OCI-LY7 (cell line): ENCODE data around the gene TEKT2. TPM values are rescaled to one million over a fixed set of nuclear protein-coding genes. Genes with fewer than 3 reads are reported as not detected.
A peak's percentile ranks its signal among the peaks of the same experiment; 100 is the strongest.

Experiments used
- BruUV-seq: library from RNA; stranded (reverse); fragments of 400-500 nt; replicated peaks from 2 replicates; lab custom pipeline; 2021; lab: Mats Ljungman, UMichigan
- CTCF ChIA-PET: fragments of 300-600 bp; sonication (Branson Sonifier 250); formaldehyde crosslinking; loops from one replicate; lab custom pipeline; 2022; ENCODE audit warnings: antibody characterized with exemption; ENCODE audit not compliant: unreplicated experiment; lab: Charles Lee
- POLR2A ChIA-PET: fragments of 300-600 bp; sonication (Branson Sonifier 250); formaldehyde crosslinking; loops from one replicate; lab custom pipeline; 2022; ENCODE audit warnings: antibody characterized with exemption; lab: Charles Lee
- DNase-seq: peaks from one replicate; pipeline ENCODE4 v3.0.0-alpha.2; 2015; ENCODE audit warnings: low spot score
- H2AFZ ChIP-seq: fragments of 200-600 bp; sonication (generic), shearing (Covaris generic); 2 replicates; pipeline ENCODE4 v1.6.1; 2014; ENCODE audit warnings: mild to moderate bottlenecking, antibody characterized with exemption, low read length, moderate library complexity
- H3K27ac ChIP-seq: fragments of 200-600 bp; sonication (generic); 2 replicates; pipeline ENCODE4 v1.5.1; 2014; ENCODE audit warnings: mixed run types, low read depth, mild to moderate bottlenecking, moderate library complexity, low read length, inconsistent platforms; ENCODE audit not compliant: poor library complexity, severe bottlenecking
- H3K36me3 ChIP-seq: fragments of 200-600 bp; sonication (generic); 2 replicates; pipeline ENCODE4 v1.6.1; 2014; ENCODE audit warnings: mild to moderate bottlenecking, antibody characterized with exemption, low read length, moderate library complexity, mixed read lengths; ENCODE audit not compliant: insufficient read depth
- H3K4me1 ChIP-seq: fragments of 200-600 bp; sonication (generic); 2 replicates; pipeline ENCODE4 v1.5.1; 2014; ENCODE audit warnings: mild to moderate bottlenecking, low read length; ENCODE audit not compliant: insufficient read depth, poor library complexity, severe bottlenecking
- H3K4me2 ChIP-seq: fragments of 200-600 bp; sonication (generic); 2 replicates; pipeline ENCODE4 v1.6.1; 2014; ENCODE audit warnings: mild to moderate bottlenecking, low read length
- H3K4me3 ChIP-seq: fragments of 200-600 bp; sonication (generic); 2 replicates; pipeline ENCODE4 v1.5.1; 2014; ENCODE audit warnings: mild to moderate bottlenecking, low read depth, low read length; ENCODE audit not compliant: poor library complexity, severe bottlenecking
- H3K79me2 ChIP-seq: fragments of 200-600 bp; sonication (generic); 2 replicates; pipeline ENCODE4 v1.6.1; 2016; ENCODE audit warnings: low read depth, mild to moderate bottlenecking, low read length, moderate library complexity, mixed read lengths; ENCODE audit not compliant: insufficient read depth
- H3K9me2 ChIP-seq: fragments of 200-600 bp; sonication (generic); 2 replicates; pipeline ENCODE4 v1.6.1; 2016; ENCODE audit warnings: mild to moderate bottlenecking, low read length, mixed read lengths; ENCODE audit not compliant: insufficient read depth
- H3K9me3 ChIP-seq: fragments of 200-600 bp; sonication (generic); 2 replicates; pipeline ENCODE4 v1.6.1; 2014; ENCODE audit warnings: mild to moderate bottlenecking, mixed run types, low read length, mixed read lengths
- H4K20me1 ChIP-seq: fragments of 200-600 bp; sonication (generic); 2 replicates; pipeline ENCODE4 v1.6.1; 2014; ENCODE audit warnings: mild to moderate bottlenecking, antibody characterized with exemption, low read length, moderate library complexity, mixed read lengths; ENCODE audit not compliant: insufficient read depth
- EZH2phosphoT487 ChIP-seq: fragments of 200-600 bp; sonication (generic); IDR thresholded peaks from 2 replicates; pipeline ENCODE4 v1.6.1; 2018; ENCODE audit warnings: low read depth, borderline replicate concordance, mild to moderate bottlenecking, mixed run types, antibody characterized with exemption, low read length, moderate library complexity, mixed read lengths
- intact Hi-C: fragments of 100-400 bp; cut with micrococcal nuclease; formaldehyde crosslinking; loops from one replicate; pipeline ENCODE4 v1.10.0; 2022; ENCODE audit not compliant: unreplicated experiment
- total RNA-seq, 2 experiments: library from RNA; depleted of rRNA in 1 of 2; stranded (reverse); fragments of >200 nt in 1 of 2; shearing (Covaris generic) in 1 of 2; gene quantifications; 2 replicates each; pipeline ENCODE4 v1.2.3, GENCODE V29; 2014 to 2022
- TF ChIP-seq, protein P1 (sequence below): fragments of 200-600 bp; sonication (generic); conservative IDR thresholded peaks from 2 replicates; pipeline ENCODE4 v1.5.1; 2014; ENCODE audit warnings: mild to moderate bottlenecking, antibody characterized with exemption, low read length, moderate library complexity, mixed read lengths

The TEKT2 gene
- total RNA-seq, 2 experiments from 2014 or later, result not detected

DNA sequence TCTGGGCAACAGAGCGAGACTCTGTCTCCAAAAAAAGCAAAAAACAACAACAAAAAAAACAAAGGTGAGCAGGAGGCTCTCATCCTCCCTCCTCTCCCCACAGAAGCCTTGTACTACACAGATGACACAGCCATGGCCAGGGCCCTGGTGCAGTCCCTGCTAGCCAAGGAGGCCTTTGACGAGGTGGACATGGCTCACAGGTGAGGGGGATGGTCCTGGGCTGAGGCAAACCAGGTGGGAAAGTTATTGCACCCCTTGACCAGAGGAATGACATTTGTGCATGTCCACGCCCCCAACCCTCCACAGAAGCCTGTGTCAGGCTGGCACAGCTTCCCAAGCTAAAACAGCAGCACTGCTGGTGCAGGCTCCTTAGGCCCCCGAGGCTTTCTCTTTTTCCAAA is 7.2 kb downstream of the TEKT2 start:
- H3K4me2 ChIP-seq, result peak overlapping the region; percentile 11; the same call in 1 of the 2 replicates
- ChIA-PET POLR2A (interaction anchor here (0.6 kb wide), 1 partner anchor 114 kb away, joined by 3 read pairs; no protein-coding TSS in a partner anchor), CTCF (no interaction called here)
- peaks cover 6% of the 10 kb centered on the region; the same call in 1 of the 2 replicates for H4K20me1 ChIP-seq
- peaks cover 52% of the 10 kb centered on the region for H3K36me3 ChIP-seq
- H3K9me3 ChIP-seq, result no peaks in the 10 kb centered on the region
- H2AFZ ChIP-seq, result no peak overlapping the region
- intact Hi-C loops, result no loop called here
- H3K9me2 ChIP-seq, result no peaks in the 10 kb centered on the region
- DNase-seq, result no peak
- H3K4me1 ChIP-seq, result peaks cover 16% of the 10 kb centered on the region
- no TSS peak for BruUV-seq
- no peak overlapping the region for H3K27ac ChIP-seq
- no peak overlapping the region for H3K4me3 ChIP-seq
- no peak for TF ChIP-seq EZH2phosphoT487
- TF ChIP-seq, protein P1, sequence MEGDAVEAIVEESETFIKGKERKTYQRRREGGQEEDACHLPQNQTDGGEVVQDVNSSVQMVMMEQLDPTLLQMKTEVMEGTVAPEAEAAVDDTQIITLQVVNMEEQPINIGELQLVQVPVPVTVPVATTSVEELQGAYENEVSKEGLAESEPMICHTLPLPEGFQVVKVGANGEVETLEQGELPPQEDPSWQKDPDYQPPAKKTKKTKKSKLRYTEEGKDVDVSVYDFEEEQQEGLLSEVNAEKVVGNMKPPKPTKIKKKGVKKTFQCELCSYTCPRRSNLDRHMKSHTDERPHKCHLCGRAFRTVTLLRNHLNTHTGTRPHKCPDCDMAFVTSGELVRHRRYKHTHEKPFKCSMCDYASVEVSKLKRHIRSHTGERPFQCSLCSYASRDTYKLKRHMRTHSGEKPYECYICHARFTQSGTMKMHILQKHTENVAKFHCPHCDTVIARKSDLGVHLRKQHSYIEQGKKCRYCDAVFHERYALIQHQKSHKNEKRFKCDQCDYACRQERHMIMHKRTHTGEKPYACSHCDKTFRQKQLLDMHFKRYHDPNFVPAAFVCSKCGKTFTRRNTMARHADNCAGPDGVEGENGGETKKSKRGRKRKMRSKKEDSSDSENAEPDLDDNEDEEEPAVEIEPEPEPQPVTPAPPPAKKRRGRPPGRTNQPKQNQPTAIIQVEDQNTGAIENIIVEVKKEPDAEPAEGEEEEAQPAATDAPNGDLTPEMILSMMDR, result no peak
- H3K79me2 ChIP-seq, result peaks cover 18% of the 10 kb centered on the region

DNA sequence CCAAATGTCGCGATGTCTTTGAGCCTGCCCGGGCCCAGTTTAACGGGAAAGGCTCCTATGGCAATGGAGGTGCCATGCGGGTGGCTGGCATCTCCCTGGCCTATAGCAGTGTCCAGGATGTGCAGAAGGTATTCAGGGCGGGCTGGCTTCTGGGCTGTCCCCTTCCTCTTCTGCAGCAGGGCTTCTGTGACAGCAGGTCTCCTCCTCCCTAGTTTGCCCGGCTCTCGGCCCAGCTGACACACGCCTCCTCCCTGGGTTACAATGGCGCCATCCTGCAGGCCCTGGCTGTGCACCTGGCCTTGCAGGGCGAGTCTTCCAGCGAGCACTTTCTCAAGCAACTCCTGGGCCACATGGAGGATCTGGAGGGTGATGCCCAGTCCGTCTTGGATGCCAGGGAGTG is 7.8 kb downstream of the TEKT2 start:
- intact Hi-C loops, result no loop called here
- H3K27ac ChIP-seq, result no peak overlapping the region
- H4K20me1 ChIP-seq, result peaks cover 6% of the 10 kb centered on the region; the same call in 1 of the 2 replicates
- no peaks in the 10 kb centered on the region for H3K9me3 ChIP-seq
- H2AFZ ChIP-seq, result no peak overlapping the region
- H3K36me3 ChIP-seq, result peaks cover 54% of the 10 kb centered on the region
- no peaks in the 10 kb centered on the region for H3K9me2 ChIP-seq
- BruUV-seq, result no TSS peak
- H3K79me2 ChIP-seq, result peaks cover 18% of the 10 kb centered on the region
- peaks cover 16% of the 10 kb centered on the region for H3K4me1 ChIP-seq
- no peak overlapping the region for H3K4me3 ChIP-seq
- ChIA-PET POLR2A (no interaction called here), CTCF (no interaction called here)
- H3K4me2 ChIP-seq, result no peak overlapping the region
- TF ChIP-seq, protein P1, result no peak
- TF ChIP-seq EZH2phosphoT487, result no peak
- no peak for DNase-seq

DNA sequence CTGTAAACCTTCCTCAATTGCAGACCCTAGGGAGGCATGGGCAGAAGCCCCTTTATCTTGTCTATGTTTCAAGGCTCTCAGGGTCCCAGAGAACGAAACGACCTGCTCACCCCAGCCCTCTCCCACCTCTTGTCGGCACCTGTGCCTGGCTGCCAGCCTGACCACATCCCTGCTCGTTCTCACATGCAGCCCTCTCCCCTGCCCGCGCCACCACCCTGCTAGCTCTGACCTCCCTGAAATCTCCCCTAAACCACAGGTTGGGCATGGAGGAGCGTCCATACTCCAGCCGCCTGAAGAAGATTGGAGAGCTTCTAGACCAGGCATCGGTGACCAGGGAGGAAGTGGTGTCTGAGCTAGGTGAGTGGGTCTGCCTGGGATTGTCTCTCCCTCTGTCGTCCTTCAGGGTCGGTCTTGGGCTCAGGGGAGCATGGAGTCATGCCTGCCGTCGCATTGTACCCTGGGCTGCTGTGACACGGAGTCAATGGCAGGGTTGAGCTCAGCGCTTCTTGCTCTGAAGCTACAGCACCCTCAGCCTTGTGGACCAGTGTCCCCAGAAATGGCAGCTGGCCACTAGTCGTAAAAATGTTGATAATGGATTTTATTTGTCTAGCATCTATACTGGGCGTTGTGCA is 8.4 kb downstream of the TEKT2 start:
- Histone ChIP-seq H3K79me2 (peaks cover 18% of the 10 kb centered on the region), H2AFZ (no peak overlapping the region), H4K20me1 (peaks cover 6% of the 10 kb centered on the region; the same call in 1 of the 2 replicates), H3K9me3 (no peaks in the 10 kb centered on the region), H3K4me3 (no peak overlapping the region), H3K36me3 (peaks cover 54% of the 10 kb centered on the region), H3K4me1 (peaks cover 16% of the 10 kb centered on the region), H3K27ac (no peak overlapping the region), H3K9me2 (no peaks in the 10 kb centered on the region), H3K4me2 (no peak overlapping the region)
- DNase-seq, result no peak
- BruUV-seq, result no TSS peak
- ChIA-PET POLR2A (no interaction called here), CTCF (no interaction called here)
- intact Hi-C loops, result no loop called here
- TF ChIP-seq, protein P1, result no peak
- no peak for TF ChIP-seq EZH2phosphoT487
